K562 (cell line): Measurements from ENCODE around the gene SRGAP2B.
"Not testable (repeated sequence)": the region's sequence is repeated elsewhere in the genome, so short reads cannot be mapped to it uniquely, and the experiment has no call there.

ENCODE experiments used
- CTCF ChIP-seq, 3 experiments: IDR thresholded peaks in 2 of 3; conservative IDR thresholded peaks in 1 of 3; 2 replicates each; pipeline ENCODE4 v1.5.1; 2011 to 2012; ENCODE audit warnings: low read length in 3 of 3, mild to moderate bottlenecking in 3 of 3, control low read depth in 2 of 3, improper control_type of control experiment in 1 of 3, inconsistent platforms in 1 of 3, low read depth in 1 of 3, mixed read lengths in 1 of 3, moderate library complexity in 1 of 3; ENCODE audit not compliant: insufficient read depth in 2 of 3
- FOXM1 ChIP-seq, 2 experiments: fragments of 450-650 bp in 1 of 2; sonication (generic) in 1 of 2; formaldehyde crosslinking in 1 of 2; IDR thresholded peaks; 2 replicates each; pipeline versions ENCODE4 v1.6.1 to v1.9.0; 2017 to 2022; ENCODE audit warnings: low read depth in 2 of 2, mild to moderate bottlenecking in 2 of 2, missing genetic modification reagents in 1 of 2, moderate library complexity in 1 of 2
- NFYB ChIP-seq: IDR thresholded peaks from 2 replicates; pipeline ENCODE4 v1.6.1; 2011; ENCODE audit warnings: mild to moderate bottlenecking, moderate library complexity; ENCODE audit not compliant: insufficient read length; ENCODE audit errors: extremely low read depth
- THAP7 ChIP-seq: fragments of 250-450 bp; sonication (Bioruptor Pico); IDR thresholded peaks from 2 replicates; pipeline ENCODE4 v1.5.0; 2021

DNA sequence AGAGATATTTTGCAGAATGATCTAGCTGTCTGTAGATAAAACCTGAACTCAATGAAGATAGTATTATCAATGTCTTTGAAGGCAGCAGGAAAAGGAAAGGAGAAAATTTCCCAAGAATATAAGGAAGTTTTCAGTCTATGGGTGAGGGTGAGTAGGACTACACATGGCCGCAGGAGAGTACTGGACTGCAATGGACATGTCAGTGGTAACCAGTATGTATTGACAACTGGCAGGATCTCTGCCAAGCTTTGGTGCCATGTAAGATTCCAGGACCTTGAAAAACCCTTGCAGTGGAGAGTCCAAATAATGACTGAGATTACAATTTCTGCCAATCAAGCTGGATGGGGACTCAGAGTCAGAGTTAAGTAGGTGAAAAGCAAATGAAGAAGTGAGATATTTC is 30.0 kb upstream of the SRGAP2B start:
- not testable (repeated sequence) for TF ChIP-seq FOXM1 (IDR thresholded peaks at IDR 0.05; ENCODE audit: low read depth); FOXM1 (CRISPR knock-in tag; IDR thresholded peaks at IDR 0.05; ENCODE audit: low read depth); CTCF (IDR thresholded peaks at IDR 0.05 in 2 of 3, conservative IDR thresholded peaks at IDR 0.05 in 1 of 3; ENCODE audit: insufficient read depth in 2 of 3, low read depth in 1 of 3, low read length in 3 of 3); NFYB; THAP7 (CRISPR knock-in tag)
